ENCODE data around the gene LYZL6.

DNA sequence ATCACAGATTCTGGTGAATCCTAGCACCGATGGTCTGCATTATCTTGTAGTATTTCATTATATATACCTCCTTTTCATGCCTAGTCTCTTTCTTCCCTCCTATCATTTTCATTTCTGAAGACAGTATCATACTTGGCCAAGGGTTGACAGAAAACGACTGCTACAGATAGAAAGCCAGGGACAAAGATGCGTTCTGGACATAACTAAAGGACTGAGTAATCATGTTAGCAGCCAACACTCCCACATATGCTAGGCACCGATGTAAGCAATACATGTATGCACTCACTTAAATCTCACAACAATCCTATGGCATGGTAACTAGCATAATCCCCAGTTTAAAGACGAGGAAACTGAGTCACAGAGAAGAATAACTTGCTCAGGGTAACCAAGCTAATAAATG lies 35.8 kb downstream of the LYZL6 start:
- TF ChIP-seq, protein P1, sequence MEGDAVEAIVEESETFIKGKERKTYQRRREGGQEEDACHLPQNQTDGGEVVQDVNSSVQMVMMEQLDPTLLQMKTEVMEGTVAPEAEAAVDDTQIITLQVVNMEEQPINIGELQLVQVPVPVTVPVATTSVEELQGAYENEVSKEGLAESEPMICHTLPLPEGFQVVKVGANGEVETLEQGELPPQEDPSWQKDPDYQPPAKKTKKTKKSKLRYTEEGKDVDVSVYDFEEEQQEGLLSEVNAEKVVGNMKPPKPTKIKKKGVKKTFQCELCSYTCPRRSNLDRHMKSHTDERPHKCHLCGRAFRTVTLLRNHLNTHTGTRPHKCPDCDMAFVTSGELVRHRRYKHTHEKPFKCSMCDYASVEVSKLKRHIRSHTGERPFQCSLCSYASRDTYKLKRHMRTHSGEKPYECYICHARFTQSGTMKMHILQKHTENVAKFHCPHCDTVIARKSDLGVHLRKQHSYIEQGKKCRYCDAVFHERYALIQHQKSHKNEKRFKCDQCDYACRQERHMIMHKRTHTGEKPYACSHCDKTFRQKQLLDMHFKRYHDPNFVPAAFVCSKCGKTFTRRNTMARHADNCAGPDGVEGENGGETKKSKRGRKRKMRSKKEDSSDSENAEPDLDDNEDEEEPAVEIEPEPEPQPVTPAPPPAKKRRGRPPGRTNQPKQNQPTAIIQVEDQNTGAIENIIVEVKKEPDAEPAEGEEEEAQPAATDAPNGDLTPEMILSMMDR (IDR thresholded peaks at IDR 0.05; ENCODE audit: low read length), result no peak
- TF ChIP-seq EZH2 (IDR thresholded peaks at IDR 0.05; ENCODE audit: borderline replicate concordance, low read length), result no peak

All from OCI-LY1 (cell line).